NCI-H2227 treated with DMSO at 0.1 percent for 48 hours (cell line): ENCODE results near the gene REEP5.
"Not testable (repeated sequence)": the region's sequence is repeated elsewhere in the genome, so short reads cannot be mapped to it uniquely, and the experiment has no call there.

Source experiments
- DNase-seq: peaks from one replicate; lab custom pipeline; 2025; lab: John Stamatoyannopoulos, UW

The REEP5 gene

DNA sequence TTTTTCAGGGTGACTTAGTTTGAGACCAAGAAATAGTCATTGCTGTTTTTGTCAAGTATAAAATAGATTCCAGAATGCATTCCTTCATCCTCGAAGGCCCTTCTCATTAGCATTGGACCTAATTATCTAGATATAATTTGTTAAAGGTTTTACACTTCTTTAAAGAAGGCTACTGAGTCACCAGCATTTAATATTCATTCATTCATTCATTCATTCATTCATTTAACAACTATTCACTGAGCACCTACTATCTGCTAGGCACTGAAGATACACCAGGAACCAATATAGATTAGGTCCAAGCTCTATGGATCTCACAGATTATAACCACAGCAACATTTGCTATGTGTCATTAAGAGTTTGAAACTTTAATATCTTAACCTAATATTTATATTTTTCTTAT is 11.1 kb upstream of the REEP5 start:
- DNase-seq: no peak

DNA sequence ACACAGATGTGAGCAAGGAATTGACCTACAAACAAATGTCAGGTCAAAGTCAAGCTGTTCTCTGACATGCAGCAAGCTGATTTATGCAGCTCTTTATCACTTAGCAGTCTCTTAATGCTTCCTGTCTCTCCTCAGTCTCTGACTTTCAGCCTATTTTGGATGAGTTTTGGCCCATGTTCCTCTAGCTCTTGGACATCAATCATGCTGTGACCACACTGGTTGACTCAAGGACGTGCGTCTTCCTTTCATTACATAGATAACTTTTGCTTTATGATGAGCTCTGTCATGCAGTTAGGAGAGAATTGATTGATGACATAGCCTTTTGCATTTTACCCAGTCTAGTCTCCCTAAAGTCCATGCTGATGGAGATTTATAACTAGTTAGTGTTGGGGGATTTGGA is 9.4 kb upstream of the REEP5 start:
- DNase-seq: no peak

DNA sequence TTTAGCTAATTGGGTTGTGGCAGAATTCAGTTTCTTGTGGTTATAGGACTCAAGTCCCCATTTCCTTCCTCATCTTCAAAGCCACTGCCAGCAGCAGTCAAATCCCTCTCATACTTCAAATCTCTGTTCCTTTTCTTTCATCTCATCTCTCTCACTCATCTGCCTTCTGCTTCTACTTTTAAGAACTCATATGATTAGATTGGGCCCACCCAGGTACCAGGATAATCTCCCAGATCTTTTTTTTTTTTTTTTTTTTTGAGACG is 8.0 kb upstream of the REEP5 start:
- no peak for DNase-seq

DNA sequence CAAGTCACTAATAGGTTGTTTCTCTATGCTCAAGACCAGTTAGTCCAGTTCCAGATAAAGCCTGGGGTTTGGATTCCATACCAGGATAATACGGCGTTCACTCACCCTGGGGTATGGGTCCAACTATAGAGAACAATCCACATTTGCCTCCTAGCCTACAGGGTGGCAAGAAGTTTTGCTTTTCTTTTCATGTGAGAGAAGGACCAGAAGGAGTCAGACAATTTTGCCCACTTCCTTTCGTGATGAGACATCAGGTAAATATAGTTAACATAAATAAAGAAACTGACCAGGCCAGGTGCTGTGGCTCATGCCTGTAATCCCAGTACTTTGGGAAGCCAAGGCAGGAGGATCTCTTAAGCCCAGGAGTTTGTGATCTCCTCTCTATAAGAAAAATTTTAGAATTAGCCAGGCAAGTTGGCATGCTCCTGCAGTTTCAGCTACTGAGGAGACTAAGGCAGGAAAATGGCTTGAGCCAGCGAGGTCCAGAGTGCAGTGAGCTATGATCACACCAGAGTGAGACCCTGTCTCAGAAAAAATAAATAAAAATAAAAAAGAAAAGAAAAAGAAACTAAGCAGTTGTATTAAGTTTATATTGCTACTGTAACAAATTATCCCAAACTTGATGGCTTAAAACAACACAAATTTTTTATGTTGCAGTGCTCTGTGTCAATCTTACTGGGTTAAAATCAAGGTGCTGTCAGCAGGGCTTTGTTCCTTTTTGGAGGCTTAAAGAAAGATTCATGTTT is 7.5 kb upstream of the REEP5 start:
- DNase-seq: no peak

DNA sequence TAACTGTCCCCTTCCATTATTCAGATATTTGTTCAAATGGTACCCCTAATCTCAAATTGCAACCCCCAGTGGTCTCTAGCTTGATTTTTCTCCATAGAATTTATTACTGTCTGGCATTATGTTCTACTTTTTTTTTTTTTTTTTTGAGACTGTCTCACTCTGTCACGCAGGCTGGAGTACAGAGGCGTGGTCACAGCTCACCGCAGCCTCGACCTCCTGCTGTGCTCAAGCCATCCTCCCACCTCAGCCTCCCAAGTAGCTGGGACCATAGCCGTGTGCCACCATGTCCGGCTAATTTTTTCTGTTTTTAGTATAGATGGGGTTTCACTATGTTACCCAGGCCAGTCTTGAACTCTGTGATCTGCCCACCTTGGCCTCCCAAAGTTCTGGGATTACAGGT is 2.0 kb upstream of the REEP5 start:
- DNase-seq: no peak

DNA sequence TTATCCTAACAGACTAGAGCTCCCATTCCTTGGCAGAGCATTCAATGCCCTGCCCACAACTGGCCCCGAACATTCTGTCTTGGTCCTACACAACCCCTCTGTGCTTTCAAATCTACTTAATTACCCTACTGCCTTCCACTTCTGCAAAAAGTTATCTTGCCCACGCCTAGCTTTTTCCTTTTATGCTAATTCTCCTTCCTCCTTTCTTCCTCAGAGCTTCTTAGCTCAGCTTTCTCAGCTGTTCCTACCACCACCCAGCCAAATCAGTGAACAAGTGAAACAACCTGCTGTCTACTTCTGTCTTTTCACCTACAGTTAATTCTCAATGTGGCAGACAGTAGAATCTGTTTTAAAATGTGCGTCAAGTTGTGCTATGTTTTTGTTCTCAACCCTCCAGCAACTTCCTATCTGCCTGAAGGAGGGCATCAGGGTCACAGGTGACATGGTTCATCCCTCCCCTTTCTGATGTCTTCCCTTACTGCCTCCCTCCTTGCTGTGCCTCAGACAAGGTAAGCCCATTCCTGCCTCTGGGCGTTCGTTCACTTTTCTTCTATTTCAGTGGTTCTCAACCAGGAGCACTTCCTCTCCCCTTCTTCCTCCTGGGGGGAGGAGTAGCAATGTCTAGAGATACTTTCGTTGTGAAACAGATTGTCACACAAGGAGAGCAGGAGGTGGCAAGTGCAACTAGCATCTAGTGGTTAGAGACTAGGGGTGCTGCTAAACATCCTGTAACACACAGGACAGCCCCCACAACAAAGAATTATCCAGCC is 1.3 kb upstream of the REEP5 start:
- DNase-seq: no peak

DNA sequence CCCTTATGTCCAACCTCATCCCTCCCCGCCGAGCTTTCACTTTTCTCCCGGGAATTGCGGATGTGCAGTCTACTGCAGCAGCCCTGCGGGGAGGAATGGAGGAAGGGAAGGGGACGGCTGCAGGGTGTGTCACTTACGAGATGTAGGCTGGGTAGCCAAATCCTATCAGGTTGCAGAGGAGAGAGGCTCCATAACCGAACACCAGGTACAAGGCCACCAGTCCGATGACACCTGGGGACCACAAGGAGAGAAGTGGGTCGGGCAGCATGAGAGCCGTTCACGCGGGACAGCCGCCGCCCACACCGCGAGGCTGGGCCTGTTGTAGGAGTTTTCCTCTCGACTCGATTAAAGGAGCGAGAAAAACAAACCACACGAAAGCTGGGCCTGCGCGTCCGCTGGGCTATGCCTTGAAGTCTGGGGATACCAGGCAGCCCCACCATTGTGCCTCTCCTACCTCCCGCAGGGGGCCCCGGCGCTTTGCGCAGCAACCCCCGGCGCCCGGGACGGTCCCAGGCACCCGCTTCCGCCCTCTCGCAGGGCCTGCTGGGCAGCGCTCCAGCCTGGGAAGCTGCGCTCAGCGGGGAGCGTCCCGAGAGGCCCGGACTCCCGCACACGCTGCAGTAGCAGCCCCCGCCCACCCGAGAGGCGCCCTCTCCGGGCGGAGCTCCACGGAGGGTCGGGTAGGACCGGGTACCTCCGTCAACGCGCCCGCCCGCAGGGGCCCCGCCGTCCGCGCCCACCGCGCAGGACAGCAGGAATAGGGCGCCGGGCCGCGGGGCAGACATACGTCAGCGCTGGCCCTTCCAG is 798 bp downstream of the REEP5 start:
- no peak for DNase-seq

DNA sequence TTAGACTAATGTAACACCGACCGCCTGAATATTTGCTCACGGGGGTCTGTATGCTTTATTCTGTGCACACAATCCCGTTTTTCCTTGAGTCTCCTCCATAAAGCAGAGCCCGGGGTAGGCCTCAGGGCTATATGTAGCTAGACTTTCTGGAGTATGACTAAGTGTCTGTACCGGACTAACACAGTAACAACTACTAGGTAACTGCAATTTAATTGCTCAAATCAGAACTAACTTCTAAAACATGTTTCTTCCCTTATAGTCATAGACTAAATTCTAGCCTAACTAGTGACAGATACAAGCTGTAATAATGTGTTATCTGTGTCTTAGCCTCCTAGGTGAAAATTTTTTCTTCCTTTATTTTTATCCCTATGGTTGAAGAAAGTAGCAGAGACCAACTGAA is 2.1 kb downstream of the REEP5 start:
- no peak for DNase-seq

DNA sequence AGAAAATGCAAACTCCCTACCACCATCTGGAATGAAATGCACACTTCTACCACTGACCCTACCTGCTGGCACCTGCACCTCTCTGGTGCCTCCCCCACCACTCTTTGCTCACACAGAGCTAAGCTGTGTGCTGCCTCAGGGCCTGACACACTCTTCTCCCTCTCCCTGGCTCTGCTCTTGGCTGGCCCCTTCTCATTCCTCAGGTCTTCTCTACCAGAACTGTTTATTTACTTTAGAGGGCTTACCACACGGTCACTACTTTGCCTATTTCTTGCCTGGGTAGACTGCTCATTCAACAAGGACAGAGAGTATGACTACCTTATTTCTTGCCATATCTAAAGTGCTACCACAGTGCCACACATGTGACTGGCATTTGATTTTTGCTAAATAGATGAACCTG is 3.3 kb downstream of the REEP5 start:
- no peak for DNase-seq

DNA sequence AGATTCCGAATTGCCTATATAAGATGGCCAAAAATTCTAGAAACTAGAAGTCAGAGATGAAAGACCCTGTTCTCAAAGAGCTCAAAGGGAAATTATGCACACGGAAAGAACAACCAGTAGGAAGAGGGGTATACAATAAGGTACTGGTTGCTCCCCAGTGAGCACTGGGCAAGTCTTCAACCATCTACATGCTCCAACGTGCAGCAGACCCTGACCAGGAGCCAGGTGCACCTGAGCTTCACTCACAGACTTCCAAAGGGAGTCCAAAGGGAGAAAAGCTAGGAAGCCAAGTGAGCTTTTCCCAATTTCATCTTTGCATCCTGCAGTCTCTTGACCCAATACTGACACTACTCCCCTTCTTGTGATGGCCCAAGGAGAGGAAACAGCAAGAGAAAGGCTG is 3.9 kb downstream of the REEP5 start:
- no peak for DNase-seq

DNA sequence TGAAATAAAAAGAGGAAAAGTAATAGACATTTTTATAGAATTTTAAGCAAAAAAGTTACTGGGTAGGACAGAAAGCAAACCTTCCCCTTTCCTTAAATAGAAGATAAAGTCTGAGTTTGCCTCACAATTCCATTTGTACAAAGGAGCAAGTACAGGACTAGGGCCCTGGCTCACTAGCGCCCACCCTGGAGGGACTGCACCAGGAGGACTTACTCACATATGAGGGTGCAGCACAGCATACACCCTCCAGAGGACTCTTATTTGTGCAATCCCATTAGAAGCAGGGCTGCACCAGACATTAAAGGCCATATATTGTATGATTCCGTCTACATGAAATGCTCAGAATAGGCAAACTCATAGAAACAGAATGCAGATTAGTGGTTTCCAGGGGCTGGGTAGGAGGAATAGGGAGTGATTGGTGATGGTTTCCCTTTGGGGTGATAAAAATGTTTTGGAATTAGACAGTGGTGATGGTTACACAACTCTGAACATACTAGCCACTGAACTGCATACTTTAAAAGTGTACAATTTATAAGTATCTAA is 4.5 kb downstream of the REEP5 start:
- no peak for DNase-seq

DNA sequence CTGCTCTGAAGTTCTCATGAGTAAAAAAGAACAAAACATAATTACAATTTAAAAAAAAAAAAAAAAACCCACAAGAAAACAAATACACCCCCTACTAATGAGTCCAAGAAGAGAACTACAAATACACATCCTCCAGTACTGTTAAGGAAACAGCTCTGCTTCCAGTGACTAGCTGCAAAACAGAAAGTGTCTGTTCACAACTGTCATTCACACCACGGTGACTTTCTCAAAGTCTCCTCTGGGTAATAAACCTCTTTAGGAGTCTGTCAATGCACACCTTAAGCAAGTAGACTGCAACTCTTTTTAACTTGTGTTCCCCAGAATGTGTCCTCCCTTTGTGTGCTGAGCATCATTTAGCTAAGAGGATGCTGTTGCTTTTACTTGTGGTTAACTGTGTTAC is 6.2 kb downstream of the REEP5 start:
- DNase-seq: no peak

DNA sequence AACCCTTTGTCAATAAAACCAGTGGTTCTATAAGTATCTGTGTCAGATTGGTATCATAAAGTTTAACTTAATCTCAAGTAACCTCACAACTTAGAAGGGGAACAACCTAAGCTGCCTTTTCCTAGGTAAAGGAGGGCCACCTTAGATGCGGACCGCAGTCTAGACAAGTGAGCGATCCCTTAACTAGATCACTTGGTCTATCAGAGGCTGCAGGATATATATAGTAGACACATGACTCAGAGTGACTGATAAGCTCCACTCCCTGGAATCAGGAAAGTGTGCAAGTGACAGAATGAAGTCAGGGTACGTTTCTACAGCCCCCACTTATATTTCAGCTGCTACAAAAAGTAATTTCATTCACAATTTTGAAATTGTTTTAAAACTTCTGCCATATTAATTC is 7.4 kb downstream of the REEP5 start:
- DNase-seq: no peak

DNA sequence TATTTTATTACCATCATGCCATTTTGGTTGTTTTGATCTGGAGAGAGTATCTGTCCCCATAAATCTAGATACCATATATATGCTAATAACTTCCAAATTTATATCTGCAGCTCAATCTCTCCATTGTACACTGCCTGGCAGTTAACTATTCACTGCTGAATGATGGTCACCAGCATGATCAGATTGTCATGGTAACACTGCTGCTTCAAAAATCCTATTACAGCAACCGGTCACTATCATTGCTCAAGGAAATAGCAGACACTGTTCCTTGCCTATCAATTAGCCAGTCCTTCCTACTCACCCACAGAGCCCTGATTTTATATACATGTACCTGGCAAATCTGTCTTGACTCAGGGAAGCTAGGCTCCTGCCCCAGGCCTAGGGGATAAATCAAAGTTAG is 11.5 kb downstream of the REEP5 start:
- no peak for DNase-seq

DNA sequence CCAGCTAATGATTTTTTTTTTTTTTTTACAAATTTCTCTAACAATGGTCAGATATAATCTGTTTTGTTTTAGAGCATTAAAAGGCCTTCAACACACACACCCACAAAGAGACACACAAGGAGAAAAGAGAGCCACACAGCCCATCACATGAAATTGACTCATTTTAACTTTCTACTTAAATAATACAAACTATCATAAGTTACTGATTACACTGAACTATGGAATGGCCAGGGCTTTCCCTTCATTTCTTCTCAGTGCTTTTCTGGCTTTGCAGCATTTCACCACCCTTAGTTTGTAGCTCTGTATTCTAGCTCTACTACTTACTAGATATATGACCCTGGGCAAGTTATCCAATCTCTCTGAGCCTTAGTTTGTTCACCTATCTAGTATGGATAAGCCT is 13.2 kb downstream of the REEP5 start:
- no peak for DNase-seq

DNA sequence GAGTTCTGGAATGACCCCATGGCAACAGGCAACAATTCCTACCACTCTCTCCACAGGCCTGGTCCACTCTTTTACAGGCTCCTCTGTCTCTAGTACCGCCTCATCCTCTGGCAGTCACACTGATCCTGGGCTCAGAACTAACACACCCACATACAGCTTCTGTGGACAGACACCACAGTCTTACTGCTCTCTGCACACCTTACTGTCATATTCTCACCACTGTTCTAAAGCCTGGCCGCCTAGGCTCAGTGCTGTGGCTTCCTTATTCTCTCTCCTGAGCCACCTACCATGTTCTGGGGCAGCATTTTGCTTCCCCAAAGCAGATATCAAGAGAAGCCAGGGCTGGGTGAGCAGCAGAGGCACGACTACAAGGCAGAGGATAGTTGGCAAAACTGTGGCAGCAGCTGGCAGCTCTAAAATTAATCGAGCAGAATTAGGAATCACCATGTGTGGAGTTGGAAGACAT is 14.8 kb downstream of the REEP5 start:
- DNase-seq: no peak

DNA sequence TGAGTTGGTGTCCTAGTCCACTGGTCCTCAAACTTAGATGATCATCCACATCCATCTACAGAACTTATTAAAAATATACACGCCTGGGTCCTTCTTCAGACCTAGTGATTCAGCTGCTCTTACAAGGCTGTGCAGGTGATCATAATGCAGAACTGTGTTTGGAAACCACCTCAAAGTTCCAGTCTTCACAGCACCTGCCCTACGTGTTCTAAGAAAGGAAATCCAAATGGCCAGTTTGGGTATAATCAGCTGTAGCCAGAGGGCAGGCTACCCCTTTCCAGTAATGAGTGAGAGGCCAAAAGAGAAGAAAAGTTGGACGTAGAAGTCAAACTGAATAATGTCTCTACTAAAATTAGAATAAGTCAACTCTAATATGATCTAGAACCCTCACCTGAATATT is 15.4 kb downstream of the REEP5 start:
- DNase-seq: no peak

DNA sequence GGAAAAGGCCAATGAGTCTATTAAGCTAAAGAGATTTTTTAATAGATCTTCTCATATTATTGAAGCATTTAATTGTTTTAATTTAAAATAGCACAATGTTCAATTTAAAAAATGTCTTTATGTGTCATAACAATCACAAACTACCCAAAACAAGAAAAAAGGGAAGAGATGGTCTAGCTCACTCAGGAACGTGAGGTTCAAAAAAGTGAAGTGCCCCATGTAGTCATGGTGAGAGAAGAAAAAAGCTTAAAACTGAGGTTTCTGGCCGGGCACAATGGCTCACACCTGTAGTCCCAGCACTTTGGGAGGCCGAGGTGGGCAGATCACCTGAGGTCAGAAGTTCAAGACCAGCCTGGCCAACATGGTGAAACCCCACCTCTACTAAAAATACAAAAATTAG is 17.0 kb downstream of the REEP5 start:
- DNase-seq: not testable (repeated sequence)

DNA sequence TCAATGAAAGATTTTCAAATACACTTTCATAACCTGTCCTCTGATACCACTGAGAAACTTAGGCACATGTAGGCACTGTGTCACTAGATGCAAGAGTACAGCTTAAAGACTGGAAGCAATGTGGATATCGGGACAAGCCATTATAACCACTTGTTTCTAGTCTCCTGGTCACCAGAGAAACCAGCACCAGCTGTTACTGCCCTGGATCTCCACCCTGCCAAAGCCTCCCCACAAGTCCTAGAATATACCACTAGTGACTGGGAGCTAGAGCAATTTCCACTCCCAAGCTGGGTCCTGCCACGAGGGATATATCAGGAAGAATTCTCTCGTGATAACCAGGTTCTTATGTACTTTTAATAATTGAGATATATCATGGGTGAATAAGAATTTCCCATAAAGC is 19.5 kb downstream of the REEP5 start:
- no peak for DNase-seq

DNA sequence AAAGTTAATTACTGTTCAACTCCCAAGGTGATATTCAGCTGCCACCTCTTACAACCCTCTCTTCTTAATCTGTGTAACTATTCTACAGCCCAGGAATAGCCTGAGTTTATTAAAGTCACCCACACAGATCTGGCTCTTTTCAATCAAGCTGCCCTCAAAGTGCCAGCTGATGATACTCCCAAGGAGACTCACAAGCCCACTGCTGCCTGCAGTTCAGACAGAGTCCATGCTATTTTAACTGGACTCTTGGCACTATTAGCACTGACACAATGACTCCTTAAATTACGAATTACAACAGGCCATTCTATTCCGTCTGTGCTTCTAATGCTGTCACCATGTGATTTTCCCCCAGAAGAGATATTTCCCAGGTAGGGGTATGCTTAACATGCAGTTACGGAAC is 26.3 kb downstream of the REEP5 start:
- DNase-seq: no peak

DNA sequence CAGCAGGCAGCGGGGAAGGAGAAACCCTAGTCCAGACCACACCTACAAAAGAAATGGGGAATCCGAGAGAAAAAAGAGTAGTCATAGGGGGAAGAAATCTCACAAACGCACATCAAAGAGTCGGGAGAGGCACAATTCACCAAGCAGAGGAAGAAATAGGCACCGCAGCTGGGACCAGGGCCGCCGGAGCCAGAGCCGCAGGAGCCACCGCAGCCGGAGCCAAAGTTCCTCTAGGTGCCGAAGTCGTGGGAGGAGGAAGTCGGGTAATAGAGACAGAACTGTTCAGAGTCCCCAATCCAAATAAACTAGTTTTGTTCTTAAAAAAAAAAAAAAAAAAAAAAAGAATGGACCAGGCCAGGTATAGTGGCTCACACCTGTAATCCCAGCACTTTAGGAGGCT is 29.3 kb downstream of the REEP5 start:
- no peak for DNase-seq

DNA sequence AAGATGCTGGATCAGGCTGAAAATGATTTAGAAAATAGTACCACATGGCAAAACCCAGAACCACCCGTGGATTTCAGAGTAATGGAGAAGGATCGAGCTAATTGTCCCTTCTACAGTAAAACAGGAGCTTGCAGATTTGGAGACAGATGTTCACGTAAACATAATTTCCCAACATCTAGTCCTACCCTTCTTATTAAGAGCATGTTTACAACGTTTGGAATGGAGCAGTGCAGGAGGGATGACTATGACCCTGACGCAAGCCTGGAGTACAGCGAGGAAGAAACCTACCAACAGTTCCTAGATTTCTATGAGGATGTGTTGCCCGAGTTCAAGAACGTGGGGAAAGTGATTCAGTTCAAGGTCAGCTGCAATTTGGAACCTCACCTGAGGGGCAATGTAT is 30.0 kb downstream of the REEP5 start:
- DNase-seq: not testable (repeated sequence)

DNA sequence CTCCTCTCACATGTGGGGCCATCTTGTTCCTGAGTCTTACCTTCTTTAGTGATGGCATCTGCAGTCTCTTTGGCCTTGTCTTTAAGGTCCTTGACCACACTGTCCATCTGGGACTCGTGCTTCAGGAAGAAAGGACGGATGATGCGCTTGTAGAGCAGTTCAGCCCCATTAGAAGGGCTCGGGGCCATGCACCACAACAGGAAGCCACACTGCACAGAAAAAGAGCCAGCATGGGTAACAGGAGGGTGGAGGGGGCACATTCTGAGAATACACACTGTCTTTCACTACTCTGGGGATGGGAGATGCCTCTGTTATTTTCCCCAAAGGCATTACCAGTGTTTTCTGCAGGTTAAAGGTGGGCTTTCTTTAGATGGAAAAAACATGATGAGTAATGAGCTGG is 35.1 kb downstream of the REEP5 start:
- DNase-seq: no peak
